Measurements from ENCODE around the gene TRIM46. TPM values are rescaled to one million over a fixed set of nuclear protein-coding genes. Genes with fewer than 3 reads are reported as not detected.

TRIM46 gene
- total and polyA plus RNA-seq, 9 of the 15 experiments (the other 6 are each of a cell fraction or from before 2014, with no cell fraction given): 0.05 to 0.60 (median 0.16) TPM; not detected in 3

GRCh38 chr1:155139895-155140629 lies 33.6 kb upstream of the TRIM46 start, which contains the start of gene DPM3 (continued):
- TF ChIP-seq HNRNPLL (IDR thresholded peaks at IDR 0.05; ENCODE audit: low read depth, low read length, poor library complexity, severe bottlenecking) (peak; percentile 71), PHB2 (IDR thresholded peaks at IDR 0.05; ENCODE audit: low read depth) (no peak), ZZZ3 (IDR thresholded peaks at IDR 0.05) (0 out of 2 replicates have a peak, but pooled peaks have one; percentile 47), PBX2 (CRISPR knock-in tag; IDR thresholded peaks at IDR 0.05; ENCODE audit: low read depth) (no peak), PBX2 (tag; conservative IDR thresholded peaks at IDR 0.05; ENCODE audit: low read depth) (no peak), BCL6 (CRISPR knock-in tag; IDR thresholded peaks at IDR 0.05) (no peak), MTA1 (IDR thresholded peaks at IDR 0.05; ENCODE audit: borderline replicate concordance) (no peak), TEAD4 (IDR thresholded peaks at IDR 0.05; ENCODE audit: low read length) (no peak), TEAD4 (CRISPR knock-in tag; IDR thresholded peaks at IDR 0.05; ENCODE audit: borderline replicate concordance) (peak; percentile 28; the same call in 1 of the 2 replicates), ZNF280A (IDR thresholded peaks at IDR 0.05; ENCODE audit: low read depth, partially characterized antibody) (no peak)
- TF ChIP-seq, protein P1, sequence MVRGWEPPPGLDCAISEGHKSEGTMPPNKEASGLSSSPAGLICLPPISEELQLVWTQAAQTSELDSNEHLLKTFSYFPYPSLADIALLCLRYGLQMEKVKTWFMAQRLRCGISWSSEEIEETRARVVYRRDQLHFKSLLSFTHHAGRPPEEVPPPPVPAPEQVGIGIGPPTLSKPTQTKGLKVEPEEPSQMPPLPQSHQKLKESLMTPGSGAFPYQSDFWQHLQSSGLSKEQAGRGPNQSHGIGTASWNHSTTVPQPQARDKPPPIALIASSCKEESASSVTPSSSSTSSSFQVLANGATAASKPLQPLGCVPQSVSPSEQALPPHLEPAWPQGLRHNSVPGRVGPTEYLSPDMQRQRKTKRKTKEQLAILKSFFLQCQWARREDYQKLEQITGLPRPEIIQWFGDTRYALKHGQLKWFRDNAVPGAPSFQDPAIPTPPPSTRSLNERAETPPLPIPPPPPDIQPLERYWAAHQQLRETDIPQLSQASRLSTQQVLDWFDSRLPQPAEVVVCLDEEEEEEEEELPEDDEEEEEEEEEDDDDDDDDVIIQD (CRISPR knock-in tag; IDR thresholded peaks at IDR 0.05): no peak
- TF ChIP-seq, protein P2, sequence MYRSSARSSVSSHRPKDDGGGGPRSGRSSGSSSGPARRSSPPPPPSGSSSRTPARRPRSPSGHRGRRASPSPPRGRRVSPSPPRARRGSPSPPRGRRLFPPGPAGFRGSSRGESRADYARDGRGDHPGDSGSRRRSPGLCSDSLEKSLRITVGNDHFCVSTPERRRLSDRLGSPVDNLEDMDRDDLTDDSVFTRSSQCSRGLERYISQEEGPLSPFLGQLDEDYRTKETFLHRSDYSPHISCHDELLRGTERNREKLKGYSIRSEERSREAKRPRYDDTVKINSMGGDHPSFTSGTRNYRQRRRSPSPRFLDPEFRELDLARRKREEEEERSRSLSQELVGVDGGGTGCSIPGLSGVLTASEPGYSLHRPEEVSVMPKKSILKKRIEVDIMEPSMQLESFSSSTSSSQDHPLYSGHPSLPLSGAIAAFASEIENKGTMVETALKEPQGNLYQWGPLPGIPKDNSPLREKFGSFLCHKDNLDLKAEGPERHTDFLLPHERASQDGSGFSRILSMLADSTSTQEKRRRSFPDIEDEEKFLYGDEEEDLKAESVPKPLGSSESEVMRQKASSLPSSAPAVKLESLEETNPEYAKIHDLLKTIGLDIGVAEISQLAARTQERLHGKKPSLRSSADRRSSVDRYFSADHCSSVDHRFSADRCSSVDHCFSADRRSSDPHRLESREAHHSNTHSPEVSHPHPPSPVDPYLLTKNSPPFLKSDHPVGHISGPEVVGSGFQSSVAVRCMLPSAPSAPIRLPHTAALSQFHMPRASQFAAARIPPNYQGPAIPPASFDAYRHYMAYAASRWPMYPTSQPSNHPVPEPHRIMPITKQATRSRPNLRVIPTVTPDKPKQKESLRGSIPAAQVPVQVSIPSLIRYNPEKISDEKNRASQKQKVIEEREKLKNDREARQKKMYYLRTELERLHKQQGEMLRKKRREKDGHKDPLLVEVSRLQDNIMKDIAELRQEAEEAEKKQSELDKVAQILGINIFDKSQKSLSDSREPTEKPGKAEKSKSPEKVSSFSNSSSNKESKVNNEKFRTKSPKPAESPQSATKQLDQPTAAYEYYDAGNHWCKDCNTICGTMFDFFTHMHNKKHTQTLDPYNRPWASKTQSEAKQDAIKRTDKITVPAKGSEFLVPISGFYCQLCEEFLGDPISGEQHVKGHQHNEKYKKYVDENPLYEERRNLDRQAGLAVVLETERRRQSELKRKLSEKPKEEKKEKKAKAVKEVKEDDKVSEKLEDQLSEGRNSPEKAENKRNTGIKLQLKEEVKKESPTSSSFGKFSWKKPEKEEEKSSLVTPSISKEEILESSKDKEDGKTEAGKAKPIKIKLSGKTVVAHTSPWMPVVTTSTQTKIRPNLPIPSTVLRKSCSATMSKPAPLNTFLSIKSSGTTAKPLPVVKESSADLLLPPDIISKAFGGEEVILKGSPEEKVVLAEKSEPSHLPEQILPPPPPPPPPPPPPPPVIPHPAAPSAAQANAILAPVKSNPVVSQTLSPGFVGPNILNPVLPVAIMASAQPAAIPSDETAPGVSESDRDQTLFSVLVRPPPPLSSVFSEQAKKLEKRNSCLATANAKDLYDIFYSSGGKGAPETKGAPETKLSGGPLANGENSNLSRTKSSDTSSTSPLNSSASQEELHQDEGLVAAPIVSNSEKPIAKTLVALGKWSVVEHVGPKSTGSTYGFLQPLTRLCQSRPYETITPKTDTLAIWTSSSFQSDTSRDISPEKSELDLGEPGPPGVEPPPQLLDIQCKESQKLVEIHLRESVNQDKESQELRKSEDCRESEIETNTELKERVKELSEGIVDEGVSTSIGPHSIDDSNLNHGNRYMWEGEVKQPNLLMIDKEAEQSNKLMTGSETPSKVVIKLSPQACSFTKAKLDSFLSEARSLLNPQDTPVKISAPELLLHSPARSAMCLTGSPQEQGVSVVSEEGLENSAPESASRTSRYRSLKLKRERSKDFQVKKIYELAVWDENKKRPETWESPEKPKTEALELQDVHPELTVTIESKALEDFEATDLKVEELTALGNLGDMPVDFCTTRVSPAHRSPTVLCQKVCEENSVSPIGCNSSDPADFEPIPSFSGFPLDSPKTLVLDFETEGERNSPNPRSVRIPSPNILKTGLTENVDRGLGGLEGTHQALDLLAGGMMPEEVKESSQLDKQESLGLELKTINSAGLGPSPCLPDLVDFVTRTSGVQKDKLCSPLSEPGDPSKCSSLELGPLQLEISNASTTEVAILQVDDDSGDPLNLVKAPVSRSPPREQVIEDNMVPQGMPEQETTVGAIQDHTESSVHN (IDR thresholded peaks at IDR 0.05; ENCODE audit: borderline replicate concordance in 1 of 2, low read depth in 1 of 2): 0 out of 4 replicates have a peak, but pooled peaks of 1 of the 2 experiments have one; percentile 27
